22Rv1 (cell line): ENCODE measurements around the gene MBP.

ENCODE experiments used
- CTCF ChIP-seq: fragments of 450-650 bp; IDR thresholded peaks from 2 replicates; pipeline ENCODE4 v1.5.1; 2017; ENCODE audit warnings: mild to moderate bottlenecking
- ZFX ChIP-seq: fragments of 450-650 bp; IDR thresholded peaks from 2 replicates; pipeline ENCODE4 v1.6.1; 2017; ENCODE audit warnings: antibody characterized with exemption, borderline replicate concordance

- no peak for TF ChIP-seq CTCF
- TF ChIP-seq ZFX = no peak
Observed at GRCh38 chr18:77054606-77055428, 77.8 kb downstream of the MBP start.
